ENCODE results near the gene FAM3A. TPM values are rescaled to one million over a fixed set of nuclear protein-coding genes. Genes with fewer than 3 reads are reported as not detected.
A peak's percentile ranks its signal among the peaks of the same experiment; 100 is the strongest.

The FAM3A gene
- total and polyA plus RNA-seq, 2 of the 4 experiments (the other 2 are of a cell fraction) = 14.0 to 47.2 TPM

GRCh38 chrX:154541896-154542722 is 26.1 kb upstream of the FAM3A start:
- Histone ChIP-seq H3K18ac (ENCODE audit: low read depth, low read length) (peak overlapping the region; percentile 99), H3K4me2 (ENCODE audit: low read depth, low read length) (peak overlapping the region; percentile 67), H3K4me1 (ENCODE audit: control insufficient read depth, insufficient read depth, low read length) (peaks cover 23% of the 10 kb centered on the region), H3K27me3 (ENCODE audit: control insufficient read depth, insufficient read depth, low read length) (no peaks in the 10 kb centered on the region), H2BK15ac (ENCODE audit: low read depth, low read length) (peak overlapping the region; percentile 96; the same call in 1 of the 3 replicates), H2AFZ (replicated peaks; ENCODE audit: low read length, poor library complexity) (peak overlapping the region; percentile 76), H3K79me1 (ENCODE audit: low read depth in 1 of 2, low read length in 2 of 2) (peaks cover 8 to 58% of the 10 kb centered on the region in 2 experiments; a peak in 3 of 4 replicates), H3K36me3 (ENCODE audit: control insufficient read depth, insufficient read depth, low read length) (peaks cover 40% of the 10 kb centered on the region), H3K9me1 (ENCODE audit: insufficient read depth, low read length) (peaks cover 19% of the 10 kb centered on the region), H3K23ac (ENCODE audit: low read depth, low read length) (peak overlapping the region; percentile 100), H4K8ac (ENCODE audit: low read depth in 2 of 2, low read length in 2 of 2) (peak overlapping the region; percentile 86 to 98), H2BK120ac (ENCODE audit: low read depth, low read length) (peak overlapping the region; percentile 100), H2BK20ac (ENCODE audit: low read depth, low read length) (peak overlapping the region; percentile 99), H4K20me1 (ENCODE audit: insufficient read depth, low read length) (peaks cover 4% of the 10 kb centered on the region; the same call in 1 of the 2 replicates), H2AK5ac (ENCODE audit: low read depth, low read length) (peak overlapping the region; percentile 99), H3K4me3 (ENCODE audit: insufficient read depth, low read depth, low read length) (peak overlapping the region; percentile 10; the same call in 1 of the 2 replicates), H2BK5ac (ENCODE audit: low read depth, low read length, poor library complexity, severe bottlenecking) (peak overlapping the region; percentile 99), H2AK9ac (replicated peaks; ENCODE audit: low read depth, low read length, poor library complexity) (peak overlapping the region; percentile 98), H4K91ac (ENCODE audit: insufficient read depth, low read depth, low read length) (peak overlapping the region; percentile 99), H3K14ac (replicated peaks; ENCODE audit: low read depth, low read length) (peak overlapping the region; percentile 98), H4K5ac (ENCODE audit: low read depth, low read length) (peak overlapping the region; percentile 100), H3K9me3 (ENCODE audit: control insufficient read depth, insufficient read depth, low read length) (no peaks in the 10 kb centered on the region), H3K4ac (ENCODE audit: low read depth, low read length) (peak overlapping the region; percentile 100), H3K9ac (ENCODE audit: low read depth, low read length) (peak overlapping the region; percentile 56), H3K27ac (ENCODE audit: insufficient read depth, low read length) (peak overlapping the region; percentile 99), H3K56ac (ENCODE audit: extremely low read depth, insufficient read depth, low read length) (peak overlapping the region; percentile 89; the same call in 1 of the 2 replicates)
- POLR2A ChIA-PET (ENCODE audit: unreplicated experiment) = no interaction called here
- dilution Hi-C loops (cut with HindIII; ENCODE audit: low sequenced_read_pairs, unreplicated experiment) (no loop called here), intact Hi-C loops (cut with micrococcal nuclease) (no loop called here), in situ Hi-C loops (cut with MboI; ENCODE audit: low sequenced_read_pairs) (loop anchor here (25.0 kb wide), 1 partner anchor 1580 kb away; no protein-coding TSS in a partner anchor)
- WGBS, 2 experiments (ENCODE audit: extremely low coverage in 2 of 2, insufficient read length in 1 of 2) = no CpG with 5 or more reads among the region's 12 CpGs
- TF ChIP-seq NFE2L2 (IDR thresholded peaks at IDR 0.05; ENCODE audit: low read depth, low read length) (peak; percentile 99), SMC3 (IDR thresholded peaks at IDR 0.05; ENCODE audit: low read depth, low read length) (no peak), MAFK (IDR thresholded peaks at IDR 0.05; ENCODE audit: low read depth, low read length) (peak; percentile 87), RCOR1 (IDR thresholded peaks at IDR 0.05; ENCODE audit: insufficient replicate concordance, low read length) (no peak), MXI1 (IDR thresholded peaks at IDR 0.05; ENCODE audit: borderline replicate concordance, low read depth, low read length) (no peak), MAZ (IDR thresholded peaks at IDR 0.05; ENCODE audit: borderline replicate concordance, low read depth, low read length) (peak; percentile 69; the same call in 1 of the 2 replicates), ELK1 (IDR thresholded peaks at IDR 0.05; ENCODE audit: borderline replicate concordance, low read depth, low read length) (no peak), FOS (IDR thresholded peaks at IDR 0.05; ENCODE audit: low read depth, low read length) (peak; percentile 77), USF2 (IDR thresholded peaks at IDR 0.05; ENCODE audit: low read depth, low read length) (no peak)
- BruUV-seq (replicated peaks) = no TSS peak
- CTCF ChIA-PET = interaction anchor here (1.6 to 1.7 kb wide), 2 partner anchors 15 to 143 kb away, joined by 3 to 5 read pairs; no protein-coding TSS in a partner anchor
- DNase-seq = peak; percentile 94
- ATAC-seq (ENCODE audit: low read depth) = peak; percentile 56
